RWPE1 (cell line): ENCODE results near the gene OMP.

ENCODE experiments used
- CTCF ChIA-PET: fragments of 350-600 bp; sonication (Branson Sonifier 250); formaldehyde crosslinking; extraction: SDS; loops from one replicate; lab custom pipeline; 2021; lab: Yijun Ruan, JAX
- POLR2A ChIA-PET: fragments of 400-600 bp; formaldehyde crosslinking; extraction: SDS; loops from one replicate; lab custom pipeline; 2020; ENCODE audit warnings: antibody characterized with exemption; ENCODE audit not compliant: low non-redundant PET; lab: Yijun Ruan, JAX
- DNase-seq: peaks from one replicate; pipeline ENCODE4 v3.0.0; 2012; ENCODE audit warnings: low spot score
- H3K27ac ChIP-seq: fragments of 450-650 bp; 2 replicates; pipeline ENCODE4 v1.5.1; 2017
- CTCF ChIP-seq: fragments of 450-650 bp; conservative IDR thresholded peaks from 2 replicates; pipeline ENCODE4 v1.5.1; 2017; ENCODE audit warnings: low read depth, mild to moderate bottlenecking

The OMP gene

GRCh38 chr11:77141475-77141874, 38.8 kb downstream of the OMP start:
- ChIA-PET POLR2A (no interaction called here), CTCF (no interaction called here)
- H3K27ac ChIP-seq: no peak overlapping the region
- no peak for DNase-seq
- no peak for TF ChIP-seq CTCF

DNA sequence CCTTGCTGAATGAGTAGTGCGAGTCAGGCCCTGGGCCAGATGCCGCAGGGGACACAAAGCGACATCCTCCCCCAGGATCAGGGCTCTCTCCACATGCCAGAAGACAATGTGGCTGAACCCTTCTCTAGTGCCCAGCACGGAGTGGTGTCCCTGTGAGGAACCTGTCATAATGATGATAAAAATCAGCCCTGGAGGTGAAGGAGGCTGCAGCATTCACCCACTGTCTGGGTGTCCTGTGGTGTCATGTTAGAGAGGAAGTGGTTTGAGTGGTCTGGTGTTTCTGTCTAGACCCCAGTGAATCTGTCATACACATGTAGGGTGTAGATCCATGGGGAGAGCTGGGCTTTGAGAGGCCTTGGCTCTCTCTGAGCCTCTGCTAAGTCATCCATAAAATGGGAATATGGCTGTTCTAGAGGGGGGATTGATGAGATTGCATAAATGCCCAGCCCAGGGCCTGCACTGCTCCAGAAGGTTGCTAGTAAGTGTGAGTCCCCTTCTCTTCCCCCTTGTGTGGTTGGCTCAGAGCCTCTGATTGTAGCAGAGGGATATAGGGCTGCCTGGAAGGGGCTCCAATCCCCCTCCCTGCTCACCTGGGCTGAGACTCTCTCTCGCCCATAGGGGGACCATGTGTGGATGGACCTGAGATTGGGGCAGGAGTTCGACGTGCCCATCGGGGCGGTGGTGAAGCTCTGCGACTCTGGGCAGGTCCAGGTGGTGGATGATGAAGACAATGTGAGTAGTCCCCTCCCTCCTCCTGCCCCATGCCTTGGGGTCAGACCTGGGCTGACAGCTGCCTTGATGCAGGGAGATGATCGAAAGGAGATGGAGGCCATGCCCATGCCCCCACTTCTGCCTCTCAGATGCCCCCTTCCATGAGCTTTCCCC, 39.7 kb downstream of the OMP start:
- CTCF ChIA-PET: interaction anchor here (0.5 to 0.9 kb wide), 2 partner anchors 15 to 360 kb away, joined by 3 read pairs; no protein-coding TSS in a partner anchor
- no peak for TF ChIP-seq CTCF
- H3K27ac ChIP-seq: no peak overlapping the region
- POLR2A ChIA-PET: no interaction called here
- DNase-seq: no peak

DNA sequence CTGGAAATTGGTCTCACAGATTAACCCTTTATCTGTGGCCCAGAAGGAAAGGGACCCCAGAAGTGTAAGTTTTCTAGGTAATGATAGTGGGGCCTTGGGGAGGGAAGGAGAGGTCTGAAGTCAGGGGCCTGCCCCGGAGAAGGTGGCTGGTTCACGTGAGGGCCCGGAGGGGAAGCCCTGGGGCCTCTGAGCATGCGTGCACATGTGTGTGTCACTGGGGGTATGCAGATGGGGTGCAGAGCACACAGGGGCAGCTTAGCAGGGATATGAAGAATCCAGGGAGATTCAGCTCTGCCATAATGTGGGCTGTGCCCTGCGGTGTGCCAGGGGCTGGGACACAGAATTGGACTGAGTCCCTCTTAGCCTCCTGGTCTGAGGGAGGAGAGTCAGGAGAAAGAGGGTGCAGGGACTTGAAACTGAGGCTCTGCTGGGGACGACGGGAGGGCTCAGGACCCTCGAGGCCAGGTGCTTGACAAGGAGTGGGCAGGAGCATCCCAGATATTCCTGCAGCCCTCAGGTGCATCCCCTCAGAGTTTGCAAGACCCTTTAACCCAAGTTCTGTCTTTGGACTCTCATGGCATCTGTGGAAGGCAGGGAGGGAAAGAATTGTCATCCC, 40.9 kb downstream of the OMP start:
- POLR2A ChIA-PET: no interaction called here
- CTCF ChIA-PET: interaction anchor here (0.9 kb wide), 1 partner anchor 16 kb away, joined by 3 read pairs; no protein-coding TSS in a partner anchor
- no peak overlapping the region for H3K27ac ChIP-seq
- TF ChIP-seq CTCF: no peak
- DNase-seq: no peak

- TF ChIP-seq CTCF: no peak
- POLR2A ChIA-PET: no interaction called here
- no peak for DNase-seq
- CTCF ChIA-PET: interaction anchor here (0.6 to 1.3 kb wide), 3 partner anchors 17 to 515 kb away, joined by 3 to 6 read pairs (median 3); no protein-coding TSS in a partner anchor
- H3K27ac ChIP-seq: no peak overlapping the region
Measured at GRCh38 chr11:77144196-77144856, 41.7 kb downstream of the OMP start.

GRCh38 chr11:77144857-77145428, 42.3 kb downstream of the OMP start:
- DNase-seq: no peak
- POLR2A ChIA-PET: no interaction called here
- CTCF ChIA-PET: interaction anchor here (0.6 to 1.3 kb wide), 3 partner anchors 18 to 515 kb away, joined by 3 to 6 read pairs (median 3); no protein-coding TSS in a partner anchor
- no peak overlapping the region for H3K27ac ChIP-seq
- no peak for TF ChIP-seq CTCF
